GM18526 (cell line): ENCODE measurements around the gene DHRS7B.

Source experiments
- POLR2A ChIP-seq: IDR thresholded peaks from 3 replicates; pipeline ENCODE4 v1.6.1; 2011; ENCODE audit not compliant: insufficient read length; ENCODE audit errors: extremely low read depth

The DHRS7B gene

GRCh38 chr17:21104608-21105007 is 22.2 kb upstream of the DHRS7B start:
- no peak for TF ChIP-seq POLR2A

- no peak for TF ChIP-seq POLR2A
These were observed 21.5 kb upstream of the DHRS7B start for GRCh38 chr17:21105064-21105894.

GRCh38 chr17:21106316-21106715 is 20.4 kb upstream of the DHRS7B start:
- TF ChIP-seq POLR2A = no peak

- TF ChIP-seq POLR2A = no peak
These were observed 18.1 kb upstream of the DHRS7B start for GRCh38 chr17:21108651-21109050.

- TF ChIP-seq POLR2A = no peak
These were observed 13.6 kb upstream of the DHRS7B start for GRCh38 chr17:21113049-21113690.

- TF ChIP-seq POLR2A = no peak
These were observed 13.0 kb upstream of the DHRS7B start for GRCh38 chr17:21113716-21114115.

- TF ChIP-seq POLR2A = no peak
These were observed 7.4 kb upstream of the DHRS7B start for GRCh38 chr17:21119247-21119918.

GRCh38 chr17:21119919-21120249 is 6.9 kb upstream of the DHRS7B start:
- TF ChIP-seq POLR2A = no peak

GRCh38 chr17:21124086-21124485 is 2.7 kb upstream of the DHRS7B start:
- TF ChIP-seq POLR2A = no peak

- no peak for TF ChIP-seq POLR2A
These were observed 902 bp upstream of the DHRS7B start for GRCh38 chr17:21125862-21126261.

GRCh38 chr17:21127509-21128077 is 829 bp downstream of the DHRS7B start:
- TF ChIP-seq POLR2A = no peak

GRCh38 chr17:21129023-21129681 is 2.4 kb downstream of the DHRS7B start:
- TF ChIP-seq POLR2A = no peak

GRCh38 chr17:21131137-21131536 is 4.4 kb downstream of the DHRS7B start:
- no peak for TF ChIP-seq POLR2A

- no peak for TF ChIP-seq POLR2A
These were observed 5.7 kb downstream of the DHRS7B start for GRCh38 chr17:21132428-21132827.

GRCh38 chr17:21134559-21134958 is 7.8 kb downstream of the DHRS7B start:
- TF ChIP-seq POLR2A = no peak
